Stimulated activated CD8-positive, alpha-beta memory T cell treated with anti-CD3 and anti-CD28 coated beads, Interleukin-4, amount 100 ng/mL, for 4 hours (primary cell): ENCODE data around the gene EIF4G2.

Experiments
- DNase-seq, 2 donors: peaks; one replicate each; pipeline ENCODE4 v3.0.0-alpha.2; 2020; ENCODE audit warnings: low read depth in 2 of 2, low spot score in 1 of 2

Gene EIF4G2

DNA sequence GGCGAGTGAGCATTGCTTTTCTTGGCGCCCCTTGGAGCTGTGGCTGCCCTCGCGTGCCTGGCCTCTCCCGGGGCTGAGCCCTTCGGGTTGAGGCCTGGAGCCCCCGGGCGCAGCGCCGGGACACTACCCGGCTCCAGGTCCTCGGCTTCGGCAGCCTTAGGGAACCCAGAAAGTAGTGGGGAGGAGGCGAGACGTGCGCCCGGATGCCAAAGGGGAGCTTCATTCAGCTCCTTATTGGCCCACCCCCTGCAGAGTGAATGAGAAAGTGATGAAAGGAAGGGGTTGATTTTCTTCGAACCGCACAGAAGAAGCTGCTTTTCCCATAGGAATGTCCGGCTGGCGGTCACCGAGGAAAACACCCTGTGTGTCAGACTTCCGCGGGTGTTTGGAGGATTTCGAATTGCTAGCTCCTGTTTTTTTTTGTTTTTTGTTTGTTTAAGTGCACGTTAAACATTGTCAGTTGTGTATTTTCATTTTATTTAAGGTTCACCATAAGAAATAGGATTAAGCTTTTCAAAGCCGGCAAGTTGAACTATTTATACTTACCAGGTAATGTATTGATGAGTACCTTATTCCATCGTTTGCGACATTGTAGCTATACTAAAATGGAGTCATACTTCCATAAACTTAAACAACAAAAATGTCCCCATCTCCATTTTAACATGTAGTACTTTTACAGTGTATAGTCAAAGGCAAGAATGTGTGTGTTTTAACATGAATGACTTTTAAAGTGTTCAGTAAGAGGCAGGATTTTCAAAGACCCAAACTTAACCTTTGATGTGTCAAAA, 841 bp upstream of the EIF4G2 start:
- peak in 1 of 2 donors; percentile 21 for DNase-seq

DNA sequence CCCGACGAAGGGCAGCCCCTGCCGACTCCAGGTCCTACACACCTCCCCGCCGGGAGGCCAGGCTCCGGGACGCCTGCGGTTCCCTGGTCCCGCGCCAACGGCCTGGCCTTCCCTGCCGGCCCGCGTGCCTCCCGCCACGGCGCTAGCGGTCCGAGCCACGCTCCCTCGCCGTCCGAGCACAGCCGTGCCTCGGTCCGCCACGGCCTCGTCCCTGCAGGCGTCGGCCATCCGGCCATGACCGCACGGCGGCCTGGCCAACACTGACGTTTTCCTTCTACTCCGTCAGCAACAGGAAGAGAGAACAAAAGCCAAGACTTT, 532 bp downstream of the EIF4G2 start:
- DNase-seq = no peak

DNA sequence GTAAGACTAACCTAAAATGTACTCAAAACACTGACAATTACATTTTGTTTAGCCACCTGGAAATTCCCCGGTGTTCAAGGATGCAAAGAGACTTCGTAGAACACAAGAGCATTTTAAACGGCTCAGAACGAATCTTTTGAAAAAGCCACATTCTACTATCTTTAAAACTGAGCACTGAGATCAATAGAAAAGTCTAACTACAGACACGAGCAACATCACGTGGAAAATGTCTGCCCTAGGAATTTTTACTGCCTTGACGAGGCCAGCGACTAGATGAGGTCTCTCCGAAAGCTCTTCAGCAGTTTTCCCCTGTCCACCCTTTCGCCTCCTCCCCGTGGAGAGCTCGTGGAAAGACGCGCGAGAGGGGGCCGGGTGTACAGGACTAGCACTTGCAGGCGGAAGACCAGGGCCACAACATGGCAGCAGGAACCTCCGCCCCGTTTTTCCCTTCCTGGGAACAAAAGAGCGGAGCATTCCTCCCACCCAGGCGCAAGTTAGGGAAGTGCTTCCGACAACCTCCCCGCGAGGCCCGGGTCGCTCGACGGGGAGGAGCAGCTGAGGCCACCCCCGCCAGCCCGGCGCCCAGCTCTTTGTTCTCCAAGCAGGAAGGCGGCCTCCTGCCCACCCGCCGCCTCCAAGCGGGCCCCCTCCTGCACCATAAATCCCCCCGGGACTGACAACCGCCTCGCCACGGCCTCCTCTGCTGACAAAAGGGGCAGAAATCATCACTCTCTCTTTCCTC, 1.1 kb downstream of the EIF4G2 start:
- peak in 1 of 2 donors; percentile 22 for DNase-seq

DNA sequence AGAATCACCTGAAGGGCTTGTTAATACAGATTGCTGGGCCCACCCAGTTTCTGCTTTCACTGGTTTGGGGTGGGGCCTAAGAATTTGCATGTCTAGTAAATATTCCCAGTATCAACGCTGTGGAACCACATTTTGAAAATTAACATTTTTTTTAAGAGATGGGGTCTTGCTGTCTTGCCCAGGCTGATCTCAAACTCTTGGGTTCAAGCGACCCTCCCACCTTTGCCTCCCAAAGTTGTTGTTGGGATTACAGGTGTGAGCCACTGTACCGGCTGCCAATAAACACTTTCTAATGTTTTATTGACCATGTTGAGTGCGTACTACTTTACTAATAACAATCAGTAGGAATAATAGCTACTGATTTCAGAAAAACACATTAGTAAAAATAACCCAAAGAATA, 2.5 kb downstream of the EIF4G2 start:
- DNase-seq = no peak

DNA sequence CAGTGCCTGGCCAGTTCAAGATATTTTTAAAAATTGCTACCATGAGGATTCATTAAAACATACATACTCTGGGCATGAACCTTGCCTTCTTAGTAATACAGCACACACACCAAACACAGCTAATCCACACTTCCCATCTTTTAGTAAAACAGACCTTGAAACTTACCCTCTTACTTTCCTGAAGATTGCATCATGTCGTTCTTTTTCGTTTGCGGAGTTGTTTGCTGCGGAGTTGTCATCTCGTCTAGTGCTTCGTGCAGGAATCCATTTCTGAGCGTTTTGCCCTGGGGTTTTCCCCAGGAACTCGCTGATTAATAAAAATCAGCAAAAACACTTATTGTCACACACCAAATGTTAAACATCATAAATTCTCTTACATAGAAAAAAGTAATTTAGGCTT, 3.0 kb downstream of the EIF4G2 start:
- DNase-seq = no peak

DNA sequence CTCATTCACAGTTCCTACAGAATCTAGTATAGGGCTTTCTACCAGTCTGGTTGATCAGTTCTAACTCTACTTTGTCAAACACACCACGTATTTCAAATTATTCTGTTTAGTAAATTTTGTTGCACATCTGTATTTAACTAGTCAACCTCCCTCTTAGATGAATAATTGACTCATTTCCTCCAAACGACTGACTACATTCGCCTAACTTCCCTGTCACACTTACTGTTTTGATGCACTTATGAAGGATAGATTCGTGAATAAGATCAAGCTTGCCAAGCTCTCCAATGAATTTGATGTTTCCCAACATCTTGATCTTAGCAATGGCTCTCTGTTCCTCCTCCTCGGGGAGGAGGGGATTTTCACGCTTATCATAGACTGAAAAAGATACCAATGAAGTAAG, 5.0 kb downstream of the EIF4G2 start:
- no peak for DNase-seq

DNA sequence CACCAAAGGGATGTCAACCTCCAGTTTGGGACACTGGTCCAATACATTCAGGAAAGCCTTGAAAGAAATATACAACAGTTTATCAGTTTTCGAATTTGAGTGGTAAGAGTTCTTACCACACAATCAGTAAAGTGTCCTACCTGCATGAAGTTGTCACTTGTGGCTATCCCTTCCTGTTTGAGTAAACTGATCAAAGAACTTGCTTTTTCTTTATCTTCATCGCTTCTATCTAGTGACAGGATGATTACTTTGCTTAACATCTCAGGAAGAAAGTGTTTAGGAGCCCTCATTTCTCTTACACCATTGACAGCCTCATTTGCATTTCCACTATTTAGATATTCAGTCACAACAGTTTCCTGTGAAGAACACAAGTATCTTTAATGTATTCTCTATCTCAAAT, 8.4 kb downstream of the EIF4G2 start:
- no peak for DNase-seq

DNA sequence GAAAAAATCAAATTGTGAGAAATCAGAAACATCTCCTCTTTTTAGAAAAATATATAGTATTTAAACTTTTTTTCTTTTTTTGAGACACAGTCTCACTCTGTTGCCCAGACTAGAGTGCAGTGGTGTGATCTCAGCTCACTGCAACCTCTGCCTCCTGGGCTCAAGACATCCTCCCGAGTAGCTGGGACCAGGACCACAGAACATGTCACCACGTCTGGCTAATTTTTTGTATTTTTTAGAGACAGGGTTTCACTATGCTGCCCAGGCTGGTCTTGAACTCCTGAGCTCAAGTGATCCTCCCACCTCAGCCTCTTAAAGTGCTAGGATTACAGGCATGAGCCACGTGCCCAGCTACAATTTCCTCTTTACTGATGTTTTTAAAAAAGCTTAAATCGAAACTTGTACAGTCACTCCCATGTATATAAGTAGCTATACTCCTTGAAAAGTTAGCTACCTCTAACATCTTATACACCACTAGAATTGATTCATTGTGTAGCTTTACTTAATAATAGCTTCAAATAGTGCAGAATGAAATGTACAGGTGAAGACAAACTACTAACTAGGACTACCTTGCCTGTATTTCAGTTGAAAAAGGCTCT, 10.3 kb downstream of the EIF4G2 start:
- no peak for DNase-seq

DNA sequence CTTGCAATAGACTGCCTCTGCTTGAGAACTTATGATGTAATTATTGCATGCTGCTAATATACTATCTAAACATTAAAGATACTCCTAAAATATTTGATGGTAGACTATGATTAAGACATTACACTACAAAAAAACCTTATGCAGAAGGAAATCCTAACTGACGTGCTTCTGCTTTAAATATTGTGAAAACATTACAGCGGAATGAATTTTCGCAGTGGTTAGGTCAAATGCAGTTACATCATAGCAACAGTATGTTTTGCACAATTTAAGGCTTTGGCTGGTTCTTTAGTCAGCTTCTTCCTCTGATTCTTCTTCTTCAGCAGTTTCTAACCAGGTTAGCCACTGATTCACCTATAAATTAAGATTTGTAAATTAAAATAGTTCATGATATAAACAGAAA, 11.2 kb downstream of the EIF4G2 start:
- no peak for DNase-seq

DNA sequence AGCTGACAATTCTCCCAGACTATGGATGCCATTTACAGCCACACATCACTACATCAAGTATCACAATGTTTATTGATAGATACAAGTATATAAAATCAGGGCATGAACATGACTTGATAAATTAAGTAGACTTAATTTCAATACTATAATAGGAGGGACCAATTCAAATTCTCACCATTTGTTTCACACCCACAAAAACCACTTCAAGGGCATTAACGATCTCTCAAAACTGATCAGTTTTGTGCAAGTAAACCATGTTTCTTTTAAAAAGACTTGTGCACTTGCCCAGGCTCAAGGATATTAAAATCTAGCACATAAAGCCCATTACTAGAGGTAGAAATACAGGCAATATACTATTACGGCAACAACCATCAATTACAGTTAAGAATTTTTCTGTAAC, 11.7 kb downstream of the EIF4G2 start:
- DNase-seq = no peak

DNA sequence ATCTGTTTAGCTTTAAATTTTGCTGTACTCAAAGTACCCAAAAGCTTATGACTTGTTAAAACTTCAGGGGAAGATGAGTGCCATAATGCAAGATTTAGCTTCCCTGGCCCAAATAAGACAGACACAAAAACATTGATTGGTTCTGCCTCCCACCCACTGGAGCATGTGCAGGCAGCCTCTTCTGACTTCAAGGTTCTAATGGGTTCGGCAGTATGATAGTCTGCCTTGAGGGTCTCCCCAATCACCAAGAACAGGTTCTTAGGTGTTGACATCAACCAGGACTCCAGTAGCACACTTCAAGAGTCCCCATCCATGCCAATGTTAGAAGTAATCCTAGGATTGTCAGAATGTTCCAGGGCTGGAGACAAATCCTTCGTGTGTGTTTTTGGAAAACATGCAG, 12.5 kb downstream of the EIF4G2 start:
- no peak for DNase-seq

DNA sequence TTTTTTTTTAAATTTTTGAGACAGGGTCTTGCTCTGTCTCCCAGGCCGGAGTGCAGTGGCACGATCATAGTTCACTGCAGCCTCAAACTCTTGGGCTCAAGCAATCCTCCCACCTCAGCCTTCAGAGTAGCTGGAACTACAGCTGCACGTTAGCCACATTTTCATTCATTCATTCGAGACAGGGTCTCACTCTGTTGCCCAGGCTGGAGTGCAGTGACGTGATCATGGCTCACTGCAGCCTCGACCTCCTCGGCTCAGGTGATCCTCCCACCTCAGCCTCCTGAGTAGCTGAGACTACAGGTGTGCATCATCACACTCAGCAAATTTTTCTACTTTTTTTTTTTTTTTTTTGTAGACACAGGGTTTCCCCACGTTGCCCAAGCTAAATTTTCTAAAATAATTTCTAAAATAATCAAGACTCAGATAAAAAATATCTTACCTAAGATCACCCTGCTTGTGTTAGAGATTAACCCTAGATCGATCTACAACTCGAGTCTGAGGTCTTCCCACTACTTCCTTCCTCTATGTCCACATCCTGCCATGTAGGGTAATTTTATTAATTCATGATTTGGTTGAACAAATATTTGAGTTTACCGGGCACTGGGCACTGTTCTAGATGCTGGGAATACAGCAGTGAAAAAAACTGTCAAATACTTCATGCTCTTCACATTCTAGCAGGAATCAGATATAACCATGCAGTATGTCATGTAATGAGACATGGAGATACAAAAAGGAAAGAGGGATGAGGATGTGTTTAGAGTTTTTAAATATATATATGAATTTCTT, 15.1 kb downstream of the EIF4G2 start:
- no peak for DNase-seq

DNA sequence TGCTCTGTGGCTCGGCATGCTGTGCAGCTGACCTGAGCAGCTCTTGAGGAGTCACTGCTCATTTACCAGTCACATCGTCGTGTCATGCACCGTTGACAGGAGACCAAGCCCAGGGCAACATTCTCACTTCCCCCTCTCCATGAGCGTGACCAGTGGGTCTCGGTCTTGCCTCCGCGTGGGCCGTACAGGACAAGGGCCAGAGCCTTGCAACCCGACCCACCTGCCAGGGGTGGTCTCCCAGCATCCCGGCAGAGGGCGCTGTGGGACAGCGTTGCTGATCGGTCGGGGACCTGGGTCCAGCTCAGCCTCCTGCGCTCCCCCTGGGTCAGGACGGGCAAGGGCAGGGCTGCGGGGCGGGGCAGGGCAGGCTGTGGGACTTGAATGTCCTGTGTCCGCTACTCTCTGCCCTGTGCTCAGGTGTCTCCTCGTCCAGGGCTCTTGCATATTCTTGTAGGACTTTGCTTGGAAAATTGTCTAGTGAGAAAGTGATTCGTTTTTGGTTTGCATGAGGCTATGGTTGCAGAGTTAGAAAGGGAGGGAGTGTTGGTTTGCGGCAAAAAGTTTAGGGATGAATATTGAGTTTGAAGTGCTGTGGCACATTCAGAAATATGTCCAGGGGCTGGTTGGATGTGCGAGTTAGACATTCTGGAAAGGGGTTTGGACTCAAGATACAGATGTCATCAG, 16.2 kb downstream of the EIF4G2 start:
- peak; percentile 51 to 74 for DNase-seq

DNA sequence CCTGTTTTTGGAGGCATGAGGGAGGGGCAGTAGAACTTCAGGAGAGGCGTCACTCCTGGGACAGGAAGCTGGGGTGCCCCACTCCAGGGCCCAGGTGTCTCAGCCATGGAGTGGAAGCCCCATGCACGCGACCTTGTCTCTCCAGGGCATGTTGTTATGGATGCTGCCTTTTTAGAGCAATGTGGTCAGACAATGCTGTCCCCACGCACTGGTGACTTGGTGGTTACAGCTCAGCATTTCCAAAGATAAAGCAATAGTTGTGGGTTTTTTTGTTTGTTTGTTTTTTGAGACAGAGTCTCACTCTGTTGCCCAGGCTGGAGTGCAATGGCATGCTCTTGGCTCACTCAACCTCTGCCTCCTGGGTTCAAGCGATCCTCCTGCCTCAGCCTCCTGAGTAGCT, 22.3 kb downstream of the EIF4G2 start:
- no peak for DNase-seq

DNA sequence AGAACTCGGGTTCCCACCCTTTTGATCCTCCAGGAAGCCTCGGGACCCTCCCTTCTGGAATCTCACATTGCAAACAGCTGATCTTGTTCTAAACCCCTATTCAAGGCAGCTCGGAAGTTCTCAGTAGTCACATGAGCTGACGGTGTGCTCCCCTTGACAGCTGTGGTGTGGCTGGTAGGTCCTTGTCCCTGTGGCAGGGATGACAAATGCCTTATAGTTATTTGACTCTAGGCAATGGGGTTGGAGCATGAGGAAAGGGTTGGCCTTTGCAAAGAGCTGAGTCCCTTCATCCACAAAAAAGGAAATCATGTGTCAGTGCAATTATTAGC, 23.6 kb downstream of the EIF4G2 start:
- DNase-seq = no peak

DNA sequence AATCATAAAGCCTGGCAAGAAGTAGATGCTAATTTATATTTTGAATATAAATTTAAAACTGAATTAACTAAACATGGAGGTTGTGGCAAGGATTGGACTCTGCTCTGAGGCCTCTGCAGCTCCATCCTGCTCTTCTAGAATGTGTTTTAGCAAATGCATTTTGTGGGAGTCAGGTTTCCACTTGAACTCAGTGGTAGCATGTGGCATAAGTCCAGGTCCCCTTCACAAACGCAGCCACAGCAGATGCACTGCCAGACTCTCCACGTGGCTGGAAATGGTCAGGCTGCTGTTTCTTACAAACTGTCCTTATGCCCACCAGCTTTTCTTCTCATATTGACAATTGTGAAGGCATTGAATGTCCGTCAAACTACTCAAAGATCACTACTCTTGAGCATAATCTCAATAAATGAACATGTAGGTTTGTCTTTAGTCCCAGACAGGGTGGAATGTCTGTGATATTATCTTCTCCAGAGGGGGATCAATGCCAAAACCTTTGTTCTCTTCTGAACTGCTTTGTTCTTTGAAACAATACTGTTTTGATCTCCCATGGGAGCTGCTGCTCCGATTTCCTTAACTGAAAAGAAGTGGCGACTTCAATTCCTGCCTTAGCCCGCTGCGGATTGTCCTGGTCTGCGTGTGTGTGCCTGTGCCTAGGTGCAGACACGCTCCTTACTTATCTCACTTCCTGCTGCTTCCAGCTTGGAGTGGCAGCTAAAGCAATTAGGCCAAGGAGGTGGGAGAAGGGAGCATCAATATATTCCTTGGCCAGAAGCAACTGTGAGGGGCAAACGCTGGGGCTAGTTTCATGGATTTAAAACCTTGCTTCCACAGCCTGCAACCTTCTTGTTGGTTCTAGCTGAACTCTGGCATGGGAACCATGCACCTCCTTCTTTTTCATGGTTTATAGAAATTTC, 24.2 kb downstream of the EIF4G2 start:
- no peak for DNase-seq

DNA sequence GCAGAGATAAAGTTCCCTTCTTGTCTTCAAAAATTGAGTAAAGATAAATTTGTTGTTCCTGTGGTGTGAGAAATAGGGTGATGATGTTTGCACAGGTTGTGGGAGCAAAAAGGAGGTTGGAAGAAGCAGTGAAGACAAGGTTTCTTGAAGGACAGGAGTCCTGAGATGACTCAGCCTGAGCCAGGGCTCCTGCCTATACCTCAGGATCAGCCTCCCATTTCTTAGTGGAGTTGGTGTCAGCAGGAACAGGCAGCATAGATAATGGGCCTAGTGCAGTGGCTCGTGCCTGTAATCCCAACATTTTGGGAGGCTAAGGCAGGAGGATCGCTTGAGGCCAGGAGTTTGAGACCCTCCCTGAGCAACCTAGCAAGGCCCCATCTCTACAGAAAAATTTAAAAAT, 28.7 kb downstream of the EIF4G2 start:
- DNase-seq = no peak

DNA sequence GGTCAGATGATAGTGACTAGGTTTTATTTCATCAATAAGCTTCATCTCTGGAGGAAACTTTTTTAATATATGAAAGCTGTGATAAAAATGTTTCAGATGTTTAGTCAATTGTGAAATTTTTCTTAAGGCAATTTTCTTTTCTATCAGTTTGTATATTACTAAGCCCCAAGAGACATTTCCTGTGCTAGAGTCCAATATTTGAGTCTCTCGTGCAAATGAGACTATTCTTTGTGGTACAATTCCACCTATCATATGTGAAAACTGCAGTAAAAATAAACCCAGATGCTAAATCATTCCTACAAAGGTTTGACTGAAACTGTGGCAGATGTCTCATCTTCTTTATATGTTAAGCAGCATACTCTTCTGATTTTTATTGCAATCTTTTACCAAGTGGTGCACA, 29.6 kb downstream of the EIF4G2 start:
- DNase-seq = no peak

DNA sequence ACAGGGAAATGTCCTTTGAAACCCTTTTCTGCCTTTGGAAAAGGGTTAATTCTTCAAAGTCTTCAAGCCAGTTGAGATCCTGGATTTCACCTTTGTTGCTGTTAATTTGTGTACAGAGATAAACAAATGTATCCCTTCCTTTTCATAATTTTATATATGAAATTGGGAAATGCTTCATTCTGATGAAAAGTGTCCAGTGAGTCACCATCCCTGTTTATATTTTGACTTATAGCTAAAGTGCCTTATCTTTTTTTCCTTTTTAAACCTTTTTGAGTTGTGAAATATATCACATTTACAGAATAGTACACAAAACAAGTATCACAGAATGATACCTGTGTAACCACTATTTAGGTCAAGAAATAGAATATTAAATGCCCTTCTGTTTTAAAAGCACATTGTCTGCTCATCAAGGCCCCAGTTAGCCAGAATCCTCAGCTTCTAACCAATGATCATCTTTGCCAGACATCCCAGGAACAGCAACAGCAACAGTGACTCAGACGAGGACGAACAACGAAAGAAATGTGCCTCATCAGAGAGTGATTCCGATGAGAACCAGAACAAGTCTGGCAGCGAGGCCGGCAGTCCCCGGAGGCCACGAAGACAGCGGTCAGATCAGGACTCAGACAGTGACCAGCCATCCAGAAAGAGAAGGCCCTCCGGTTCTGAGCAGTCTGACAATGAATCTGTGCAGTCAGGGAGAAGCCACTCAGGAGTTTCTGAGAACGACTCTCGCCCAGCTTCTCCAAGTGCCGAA, 30.3 kb downstream of the EIF4G2 start:
- no peak for DNase-seq

DNA sequence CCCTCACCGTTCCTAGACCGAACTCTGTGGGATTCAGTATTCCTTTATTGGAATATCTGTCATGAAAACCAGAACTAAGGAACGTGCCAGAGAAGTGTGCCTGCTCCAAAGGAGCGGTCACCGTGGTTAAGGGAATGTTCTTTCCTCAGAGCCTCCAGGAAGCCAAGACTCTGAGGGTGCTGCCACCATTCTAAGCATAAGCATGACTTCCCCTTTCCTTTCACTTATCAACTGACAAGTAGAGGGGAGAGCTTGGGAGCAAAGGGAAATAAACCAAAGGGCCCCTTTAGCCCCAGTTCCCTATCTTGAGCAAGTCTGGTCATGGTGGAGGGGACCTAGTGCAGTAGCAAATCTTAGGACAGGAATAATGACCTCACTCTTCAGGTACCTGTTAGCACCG, 30.9 kb downstream of the EIF4G2 start:
- no peak for DNase-seq
